HG03521 (cell line): ENCODE data around the gene MFRP.
"Not testable (repeated sequence)": the region's sequence is repeated elsewhere in the genome, so short reads cannot be mapped to it uniquely, and the experiment has no call there.

Experiments used
- ATAC-seq: cut with Tn5 transposase; IDR thresholded peaks from one replicate; pipeline ENCODE4 v1.9.1; 2021; ENCODE audit warnings: mild to moderate bottlenecking, moderate library complexity; ENCODE audit not compliant: unreplicated experiment

Gene MFRP

DNA sequence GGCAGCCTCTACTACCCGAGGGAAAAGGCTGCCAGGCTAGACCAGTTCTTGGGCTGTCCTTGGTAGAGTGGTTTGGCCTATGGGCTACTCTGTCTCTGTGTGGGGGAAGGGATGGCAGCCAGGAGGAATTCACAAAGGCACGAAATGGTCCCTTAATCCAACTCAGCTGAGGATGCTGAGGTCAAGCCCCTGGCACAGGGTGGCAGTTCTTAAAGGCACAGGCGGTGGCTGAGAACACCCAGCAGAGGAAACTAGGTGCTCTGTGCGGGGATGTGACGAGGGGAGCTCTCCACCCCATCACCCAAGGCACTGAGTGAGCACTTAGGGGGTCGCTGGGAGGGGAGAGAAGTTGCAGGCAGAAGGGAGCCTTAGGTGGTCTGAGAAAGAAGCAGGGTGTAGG is at the start of gene MFRP:
TSS of gene MFRP (minus strand) at position 101 of the 400 bp plus-strand sequence. CDS start 192 bp downstream, outside the sequence.
- no peak for ATAC-seq

GRCh38 chr11:119391275-119391674 is 44.8 kb upstream of the MFRP start:
- ATAC-seq, result no peak

- ATAC-seq, result no peak
Observed at GRCh38 chr11:119389611-119390254, 43.2 kb upstream of the MFRP start.

DNA sequence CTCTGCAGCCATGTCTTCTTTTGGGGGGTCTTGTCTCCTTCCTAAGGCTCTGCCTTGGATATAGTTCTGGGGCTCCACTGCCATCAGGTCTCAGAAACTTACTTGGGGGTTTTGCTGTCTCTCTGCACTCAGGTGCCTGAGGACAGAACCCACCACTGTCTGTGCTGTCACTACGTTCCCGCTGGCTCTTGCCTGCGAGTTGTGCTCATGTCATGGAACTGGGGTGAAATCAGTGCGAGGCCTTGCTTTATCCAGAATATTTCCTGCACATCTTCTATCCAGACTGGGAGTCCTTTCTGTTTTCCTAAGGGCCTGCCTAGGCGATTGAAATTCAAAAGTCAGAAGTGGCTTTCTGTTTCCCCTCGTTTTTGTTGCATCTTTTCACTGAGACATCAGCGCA is 41.6 kb upstream of the MFRP start:
- no peak for ATAC-seq

DNA sequence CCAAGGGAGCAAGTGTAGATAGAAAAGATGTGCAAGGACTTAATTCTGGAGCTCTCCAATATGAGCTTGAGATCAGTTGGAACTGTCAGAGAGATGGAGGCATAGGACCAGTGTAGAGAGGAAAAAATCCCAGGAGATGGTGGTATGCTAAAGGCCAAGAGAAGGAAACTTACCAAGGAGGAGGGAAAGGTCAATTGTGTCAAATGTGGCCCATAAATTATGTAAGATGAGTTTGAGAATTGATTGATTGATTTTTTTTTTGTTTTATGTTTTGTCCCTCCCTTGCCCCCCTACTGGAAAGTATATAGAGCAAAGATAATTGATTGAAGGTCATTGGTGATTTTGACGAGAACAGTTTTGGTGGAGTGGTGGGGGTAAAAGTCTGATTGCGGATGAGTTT is 37.8 kb upstream of the MFRP start:
- ATAC-seq, result no peak

- not testable (repeated sequence) for ATAC-seq
Observed at GRCh38 chr11:119382513-119382912, 36.0 kb upstream of the MFRP start.

GRCh38 chr11:119382101-119382500 is 35.6 kb upstream of the MFRP start:
- no peak for ATAC-seq

- ATAC-seq, result peak; percentile 98
Observed at GRCh38 chr11:119381181-119381988, 34.9 kb upstream of the MFRP start, which contains the start of gene USP2. USP2 (minus strand) TSS chr11:119381690; CDS start chr11:119373480, 8,210 bp downstream.

DNA sequence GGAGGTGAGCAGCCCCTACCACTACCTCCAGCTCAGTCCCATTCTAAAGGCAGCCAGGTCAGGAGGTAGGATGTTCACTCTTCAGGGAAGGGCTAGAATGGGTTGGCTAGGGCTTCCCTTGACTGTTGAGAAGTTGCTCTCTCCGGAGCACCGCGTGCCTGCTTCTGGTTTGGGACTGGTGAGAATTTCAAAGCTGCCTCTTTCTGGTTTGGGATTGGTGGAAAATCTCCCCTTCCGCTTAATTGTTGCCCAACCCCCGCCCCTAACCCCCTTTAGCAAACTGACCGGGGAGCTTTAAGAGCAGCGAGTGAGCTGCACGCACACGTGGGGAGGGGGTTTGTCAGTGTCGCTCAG is 34.3 kb upstream of the MFRP start:
- ATAC-seq, result no peak

GRCh38 chr11:119380160-119380826 is 33.8 kb upstream of the MFRP start:
- no peak for ATAC-seq

GRCh38 chr11:119378851-119379465 is 32.5 kb upstream of the MFRP start:
- ATAC-seq, result no peak

DNA sequence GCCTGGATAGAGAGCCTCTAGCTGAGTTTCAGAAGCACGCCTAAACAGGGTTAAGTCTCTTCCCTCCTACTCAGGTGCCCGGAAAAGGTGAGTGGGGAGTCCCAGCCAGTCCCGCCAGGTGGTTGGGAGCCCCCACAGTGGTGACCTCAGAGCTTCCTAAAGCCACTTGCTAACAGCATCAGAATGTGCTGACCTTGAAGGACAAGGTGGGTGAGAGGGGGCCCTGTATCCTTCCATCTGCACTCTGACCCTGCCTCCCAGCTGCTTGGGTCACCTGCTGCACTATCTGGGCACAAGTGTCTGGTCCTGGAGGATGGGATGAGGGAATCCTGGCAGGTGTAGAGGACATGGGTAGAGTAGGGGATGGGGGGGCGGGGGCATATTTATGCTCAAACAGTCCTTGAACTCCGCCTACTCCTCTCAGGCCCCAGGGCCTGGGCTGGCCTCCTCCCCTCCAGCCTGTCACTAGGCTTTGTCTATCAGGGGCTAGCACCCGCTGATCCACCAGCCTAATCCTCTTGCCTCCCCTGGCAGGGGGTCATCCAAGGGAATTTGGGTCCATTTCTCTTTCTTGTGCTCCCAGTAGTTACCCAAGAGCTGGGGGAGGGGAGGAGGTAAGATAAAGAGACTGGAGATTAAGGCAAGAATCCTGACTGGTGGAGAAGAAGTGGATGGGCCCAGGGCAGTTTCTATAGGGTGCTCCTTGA is 31.6 kb upstream of the MFRP start:
- no peak for ATAC-seq

DNA sequence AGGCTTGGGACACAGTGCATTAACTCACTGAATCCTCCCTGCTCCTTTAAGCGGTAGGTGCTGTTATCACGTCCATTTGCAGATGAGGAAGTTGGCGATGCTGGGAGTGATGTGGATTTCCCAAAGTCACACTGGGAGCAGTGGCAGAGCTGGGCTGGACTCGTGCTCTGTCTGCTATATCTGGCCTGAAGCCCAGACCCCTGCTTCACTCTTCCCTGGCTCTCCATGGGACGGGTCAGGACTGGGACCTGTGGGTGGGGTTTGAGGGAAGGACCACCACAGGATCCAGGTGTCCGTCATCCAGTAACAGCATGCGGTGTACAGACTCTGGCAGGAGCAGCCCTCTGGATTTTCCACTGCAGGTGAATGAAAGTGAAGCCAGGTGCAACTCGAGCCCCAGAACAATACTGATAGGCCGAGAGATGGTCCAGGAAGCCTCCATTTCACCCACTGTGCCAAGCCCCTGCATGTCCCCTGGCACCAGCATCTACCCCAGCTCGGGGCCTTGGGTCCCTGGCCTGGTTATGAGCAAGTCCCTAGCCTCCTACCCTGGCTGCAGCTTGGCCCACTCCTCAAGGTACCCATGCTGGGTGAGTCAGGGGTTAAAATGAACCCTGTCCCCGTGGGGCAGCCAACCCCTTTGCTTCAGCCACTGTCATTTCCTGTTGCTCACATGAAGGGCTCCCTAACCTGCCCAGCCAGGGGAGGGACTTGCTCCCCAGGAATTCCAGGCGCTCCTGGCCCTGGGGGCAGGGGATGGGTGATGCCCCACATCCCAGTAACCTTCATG is 30.8 kb upstream of the MFRP start:
- ATAC-seq, result no peak

- no peak for ATAC-seq
Observed at GRCh38 chr11:119376197-119376847, 29.8 kb upstream of the MFRP start.

- ATAC-seq, result no peak
Observed at GRCh38 chr11:119375337-119376196, 29.1 kb upstream of the MFRP start.

- no peak for ATAC-seq
Observed at GRCh38 chr11:119374632-119375336, 28.3 kb upstream of the MFRP start.

- ATAC-seq, result no peak
Observed at GRCh38 chr11:119373921-119374631, 27.6 kb upstream of the MFRP start.
